NCI-H2196 treated with DMSO at 0.1 percent for 48 hours (cell line): ENCODE data around the gene HRH2.
"Not testable (repeated sequence)": the region's sequence is repeated elsewhere in the genome, so short reads cannot be mapped to it uniquely, and the experiment has no call there.

Experiments
- DNase-seq: peaks from one replicate; lab custom pipeline; 2025; ENCODE audit not compliant: unreplicated experiment; lab: John Stamatoyannopoulos, UW

Gene HRH2

DNA sequence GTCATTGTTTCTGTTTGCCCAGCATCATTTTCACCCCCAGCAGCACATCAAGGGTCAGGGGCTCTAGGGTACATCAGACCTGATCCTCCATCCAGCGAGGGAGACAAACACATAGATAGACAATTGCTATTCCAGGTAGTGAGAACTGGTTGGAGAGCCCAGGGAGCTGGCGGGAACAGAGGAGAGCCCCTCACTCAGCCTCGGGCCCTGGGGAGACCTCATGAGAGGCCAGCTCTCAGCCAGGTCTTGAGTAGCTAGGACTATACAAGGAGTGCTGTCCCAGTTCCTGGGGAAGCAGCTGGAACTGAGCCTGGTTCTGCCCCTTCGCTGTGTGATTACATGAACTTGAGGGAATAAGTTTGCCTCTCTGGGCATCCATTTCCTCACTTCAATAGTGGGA, 80.3 kb downstream of the HRH2 start:
- no peak for DNase-seq

DNA sequence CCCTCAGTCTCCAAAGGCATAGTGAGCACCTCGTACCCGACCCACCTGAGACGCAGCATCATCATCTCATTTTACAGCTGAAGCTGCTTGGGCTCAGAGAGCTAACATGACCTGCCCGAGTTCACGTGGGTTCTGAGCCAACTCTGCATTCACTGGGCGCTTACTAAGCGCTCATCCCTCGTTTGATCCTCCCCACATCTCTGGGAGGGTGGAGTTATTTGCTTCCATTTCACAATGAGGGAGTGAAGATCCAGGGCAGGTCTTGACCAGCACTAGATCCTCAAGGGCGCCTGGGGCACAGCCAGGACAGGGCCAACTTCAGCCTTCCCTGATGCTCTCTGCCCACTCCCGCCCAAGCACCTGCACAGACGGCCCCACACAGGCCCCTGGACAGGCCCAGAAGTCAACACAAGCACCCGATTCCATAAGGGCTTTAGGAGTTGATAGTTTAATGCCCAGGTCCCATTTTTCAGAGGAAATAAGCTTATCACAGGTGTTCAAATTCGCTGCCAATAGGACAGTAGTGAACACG, 80.8 kb downstream of the HRH2 start:
- DNase-seq = no peak

DNA sequence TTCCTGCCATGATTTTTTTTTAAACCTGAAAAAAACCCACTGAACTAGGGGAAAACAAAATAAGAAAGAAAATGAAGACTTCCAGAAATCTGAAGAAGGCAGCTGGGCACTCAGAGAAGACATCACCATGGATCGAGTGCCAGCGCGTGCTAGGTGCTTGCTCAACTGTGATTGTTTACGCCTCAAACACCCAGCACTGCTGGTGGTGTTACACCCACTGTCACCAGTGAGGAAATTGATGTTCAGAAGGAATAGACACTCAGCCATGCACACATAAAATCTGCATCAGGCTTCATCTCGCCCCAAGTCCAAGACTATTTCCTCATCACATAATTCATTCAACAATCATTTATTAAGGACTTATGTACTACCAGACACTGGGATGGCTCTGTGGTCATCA, 82.1 kb downstream of the HRH2 start:
- no peak for DNase-seq

DNA sequence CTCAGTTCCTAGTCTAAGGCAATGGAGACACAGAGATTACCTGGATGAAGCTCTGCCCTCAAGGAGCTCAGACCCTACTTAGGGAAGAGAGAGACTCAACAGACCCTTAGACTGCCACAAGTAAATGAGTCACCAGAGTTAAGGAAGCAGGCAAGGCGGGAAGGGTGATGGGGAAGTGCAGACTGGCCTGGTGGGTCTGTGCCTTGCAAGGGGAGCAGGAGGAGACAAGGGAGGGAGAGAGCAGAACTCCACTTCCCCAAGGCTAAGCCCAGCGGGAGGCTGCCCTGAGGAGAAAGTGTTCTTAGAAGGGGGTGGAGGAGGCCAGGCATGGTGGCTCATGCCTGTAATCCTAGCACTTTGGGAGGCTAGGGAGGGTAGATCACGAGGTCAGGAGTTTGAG, 83.7 kb downstream of the HRH2 start:
- no peak for DNase-seq

DNA sequence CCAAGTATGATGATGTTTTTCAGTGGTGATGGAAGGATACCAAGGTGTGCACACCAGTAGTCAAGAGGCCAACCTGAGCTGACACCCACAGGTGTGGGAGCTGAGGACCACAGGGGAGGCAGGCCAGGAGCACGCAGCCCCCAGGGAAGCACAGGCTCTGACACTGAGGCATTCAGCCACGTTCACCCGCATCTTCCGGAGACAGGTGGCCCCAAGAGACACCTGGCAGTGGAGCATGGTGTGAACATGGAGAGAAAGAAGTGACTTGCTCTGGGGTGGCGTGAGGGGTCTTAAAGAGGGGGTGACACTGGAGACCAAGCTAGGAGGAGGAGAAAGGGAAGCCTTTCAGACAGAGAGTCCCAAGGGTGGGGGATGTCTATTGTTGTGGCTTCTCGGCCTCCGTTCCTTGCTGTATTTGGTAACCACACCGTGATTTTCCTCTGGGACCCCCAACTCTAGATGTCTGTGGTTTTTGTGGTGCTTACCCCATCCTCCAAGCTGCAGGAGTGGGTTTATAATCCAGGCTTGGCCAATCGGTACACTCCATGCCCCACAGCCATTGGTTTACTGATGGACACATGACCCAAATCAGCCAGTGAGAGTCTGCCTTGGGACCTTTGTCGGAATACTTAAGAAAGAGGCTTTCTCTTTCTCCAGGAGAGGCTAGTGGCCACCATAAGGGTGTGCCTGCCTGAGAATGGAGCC, 84.6 kb downstream of the HRH2 start:
- no peak for DNase-seq

DNA sequence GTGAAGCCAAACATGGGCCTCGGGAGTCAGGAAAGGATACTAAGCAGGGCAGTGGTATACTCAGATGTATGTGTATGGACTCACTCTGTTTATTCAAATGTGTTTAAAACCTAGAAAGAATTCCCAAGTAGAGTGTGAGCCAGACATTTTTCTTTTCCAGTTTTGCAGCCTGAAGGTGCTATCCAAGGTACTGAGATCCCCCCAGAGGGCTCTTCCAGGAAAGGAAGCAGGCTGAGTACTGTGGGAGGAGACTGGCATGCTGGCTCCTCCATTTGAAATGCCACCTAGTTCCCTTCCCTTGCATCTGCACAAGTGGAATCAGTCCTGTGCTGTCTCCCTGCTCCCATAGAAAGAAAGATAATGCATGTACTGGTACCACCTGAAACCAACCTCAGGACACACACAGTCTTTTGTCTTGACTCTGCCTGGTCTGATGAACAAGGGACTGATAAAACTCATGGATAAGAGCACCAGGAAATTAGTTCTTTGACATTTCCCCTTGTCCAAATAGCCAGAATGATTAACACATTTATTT, 85.9 kb downstream of the HRH2 start:
- no peak for DNase-seq

DNA sequence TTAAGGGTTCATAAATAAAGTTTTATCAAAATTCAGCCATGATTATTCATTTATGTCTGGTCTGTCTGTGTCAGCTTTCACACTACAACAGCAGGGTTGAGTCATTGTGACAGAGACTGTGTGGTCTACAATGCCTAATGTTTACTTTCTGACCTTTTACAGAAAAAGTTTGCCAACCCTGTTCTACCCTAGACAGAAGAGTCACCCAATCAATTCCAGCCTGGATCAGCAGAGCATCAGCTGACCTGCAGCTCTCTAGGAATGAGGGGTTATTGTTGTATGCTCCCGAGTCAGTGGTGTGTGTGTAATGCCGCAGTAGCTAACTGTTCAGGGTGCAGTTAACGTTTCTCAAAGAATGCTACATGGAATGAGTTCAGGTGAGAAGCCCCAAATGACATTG, 87.3 kb downstream of the HRH2 start:
- DNase-seq = no peak

DNA sequence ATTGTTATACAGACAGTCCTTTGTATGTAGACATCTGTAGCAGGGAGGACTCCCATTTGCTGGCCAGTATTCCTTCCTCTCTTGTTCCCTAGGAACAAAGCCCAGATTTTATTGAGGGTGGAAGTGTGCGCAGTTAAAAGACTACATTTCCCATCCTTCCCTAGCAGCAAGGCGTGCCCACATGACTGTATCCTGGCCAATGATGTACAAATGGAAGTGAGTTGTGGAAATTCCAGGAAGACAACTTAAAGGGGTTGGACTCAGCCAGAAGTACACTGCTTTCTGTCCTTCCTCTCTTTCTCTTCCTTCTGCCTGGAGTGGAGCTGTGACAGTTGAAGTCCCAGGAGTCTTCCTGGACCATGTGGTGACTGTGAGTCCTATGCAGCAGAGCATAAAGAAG, 89.0 kb downstream of the HRH2 start:
- DNase-seq = no peak

DNA sequence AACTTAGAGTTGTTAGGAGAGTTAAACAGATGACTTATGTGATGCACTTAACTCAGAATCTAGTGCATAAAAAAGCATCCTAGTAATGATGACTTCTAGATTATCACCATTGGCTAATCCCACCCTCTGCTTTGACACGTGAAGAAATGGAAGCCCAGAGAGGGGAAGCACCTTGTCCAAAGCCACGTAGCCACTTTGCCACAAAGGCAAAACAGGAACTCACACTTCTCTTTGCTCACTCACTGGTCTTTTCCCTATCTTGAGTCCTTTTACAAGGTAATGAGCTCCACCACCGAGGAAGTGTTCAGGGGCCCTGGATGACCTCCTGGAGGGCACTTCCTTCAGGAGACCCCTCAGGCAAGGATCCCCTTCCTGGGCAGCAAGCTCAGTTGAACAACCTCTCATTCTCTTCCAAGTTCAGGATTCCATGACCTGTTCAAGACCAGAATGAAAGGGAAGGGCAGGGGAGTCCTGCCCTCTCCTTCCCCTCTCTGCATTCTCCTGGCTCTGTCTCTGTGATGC, 89.7 kb downstream of the HRH2 start:
- DNase-seq = no peak

DNA sequence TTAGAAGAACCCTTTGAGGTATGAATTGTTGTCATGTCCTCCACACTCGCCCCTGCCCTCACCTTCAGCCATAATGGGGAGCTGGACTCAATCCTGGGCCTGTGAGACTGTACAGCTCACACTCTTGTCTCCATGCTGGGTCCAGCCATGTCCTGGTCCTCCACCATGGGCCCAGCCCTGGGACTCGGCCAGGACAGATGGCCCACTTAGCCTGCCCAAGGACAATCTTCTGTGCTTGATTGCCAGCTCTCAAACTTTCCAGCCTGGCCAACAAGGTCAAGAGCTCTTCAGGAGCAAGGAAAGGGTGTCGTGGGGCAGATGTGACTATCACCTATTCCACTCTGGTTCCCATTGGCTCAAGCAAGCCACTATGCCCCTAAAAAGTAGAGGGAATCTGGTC, 90.8 kb downstream of the HRH2 start:
- no peak for DNase-seq

DNA sequence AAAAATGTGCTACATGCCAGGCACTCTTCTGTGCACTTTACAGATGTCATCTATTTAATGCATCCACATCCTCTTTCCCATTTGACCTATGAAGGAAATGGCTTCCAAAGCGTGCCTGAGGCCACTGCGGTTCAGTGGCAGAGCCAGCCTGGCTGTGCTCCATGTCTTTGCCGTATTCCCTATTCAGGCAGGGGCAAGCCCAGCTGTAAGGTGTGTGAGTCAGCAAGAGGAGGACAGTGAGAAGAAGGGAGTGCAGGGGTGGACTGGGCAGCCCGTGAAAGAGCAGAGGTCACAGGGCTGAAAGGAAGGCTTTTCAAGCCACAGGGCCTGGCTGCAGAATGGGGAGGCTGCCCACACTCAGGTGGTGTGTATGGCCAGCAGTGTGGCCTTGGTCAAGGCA, 91.7 kb downstream of the HRH2 start:
- no peak for DNase-seq

DNA sequence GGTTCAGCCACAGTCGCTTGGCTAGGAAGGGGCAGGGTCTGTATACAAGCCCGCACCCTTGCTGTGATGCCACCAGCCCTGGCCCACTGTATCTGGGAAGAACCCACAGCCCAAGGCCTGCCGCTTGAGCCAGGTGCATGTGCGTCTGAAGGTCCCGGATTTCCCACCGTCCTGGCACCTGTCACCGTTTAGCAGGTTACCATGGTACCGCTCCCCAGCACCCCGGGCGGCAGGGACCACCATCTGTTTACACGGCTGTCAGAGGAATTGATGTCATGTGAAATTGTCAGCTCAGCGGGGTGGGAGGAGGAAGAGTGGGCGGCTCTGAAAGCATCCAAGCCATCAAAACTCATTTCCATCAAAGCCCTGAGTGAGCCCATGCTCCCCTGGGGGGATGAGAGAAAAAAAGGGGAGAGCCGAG, 92.7 kb downstream of the HRH2 start:
- DNase-seq = no peak

DNA sequence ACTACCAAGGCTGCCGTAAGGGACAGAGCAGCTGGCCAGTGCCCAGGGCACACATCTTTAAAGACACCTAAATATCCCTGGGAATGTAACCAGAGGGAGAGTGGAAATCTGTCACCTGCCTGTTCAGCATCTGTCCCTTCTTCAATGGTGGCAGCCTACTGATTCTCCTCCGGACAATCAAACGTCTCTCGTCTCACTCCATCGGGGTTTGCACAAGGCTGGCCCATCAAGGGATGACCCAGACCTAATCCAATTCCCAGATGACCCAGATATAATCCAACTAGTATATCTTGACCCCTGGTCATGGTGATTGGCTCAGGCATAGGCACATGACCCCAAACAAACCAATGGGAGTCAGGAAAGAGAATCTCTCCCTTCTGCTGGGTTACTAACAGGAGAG, 93.5 kb downstream of the HRH2 start:
- no peak for DNase-seq

DNA sequence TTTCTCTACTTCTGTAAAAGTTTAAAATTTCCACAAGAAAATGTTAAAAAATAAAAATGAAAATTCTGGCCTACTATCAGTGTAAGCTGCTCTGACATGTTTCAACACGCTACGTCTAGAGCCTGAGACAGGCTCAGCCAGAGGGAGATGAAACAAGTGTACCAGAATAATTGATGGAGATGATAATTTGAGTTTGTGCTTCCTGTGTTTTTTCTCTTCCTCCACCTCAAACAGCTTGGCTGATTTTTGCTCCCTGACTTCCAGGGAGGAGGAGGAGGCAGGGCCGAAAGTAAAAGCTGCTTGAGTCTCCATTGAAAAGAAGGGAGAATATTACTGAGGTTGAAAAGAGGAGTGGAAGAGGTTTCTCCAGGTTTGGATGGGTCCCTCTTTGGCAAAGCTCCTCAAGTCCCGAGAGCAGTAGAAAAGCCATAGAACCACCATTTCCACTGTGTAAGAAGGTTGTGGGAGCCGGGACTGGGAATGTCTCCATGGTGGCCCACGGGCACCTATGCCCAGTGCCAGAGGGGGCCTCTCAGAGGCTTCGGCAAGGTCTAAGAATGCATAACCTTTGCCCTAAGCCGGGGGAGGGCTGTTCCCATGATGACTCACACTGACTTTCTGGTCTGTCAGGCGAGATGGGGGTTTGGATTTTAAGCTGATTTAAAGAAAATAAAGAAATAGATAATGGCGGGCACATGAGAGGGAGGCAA, 95.1 kb downstream of the HRH2 start:
- DNase-seq = no peak

DNA sequence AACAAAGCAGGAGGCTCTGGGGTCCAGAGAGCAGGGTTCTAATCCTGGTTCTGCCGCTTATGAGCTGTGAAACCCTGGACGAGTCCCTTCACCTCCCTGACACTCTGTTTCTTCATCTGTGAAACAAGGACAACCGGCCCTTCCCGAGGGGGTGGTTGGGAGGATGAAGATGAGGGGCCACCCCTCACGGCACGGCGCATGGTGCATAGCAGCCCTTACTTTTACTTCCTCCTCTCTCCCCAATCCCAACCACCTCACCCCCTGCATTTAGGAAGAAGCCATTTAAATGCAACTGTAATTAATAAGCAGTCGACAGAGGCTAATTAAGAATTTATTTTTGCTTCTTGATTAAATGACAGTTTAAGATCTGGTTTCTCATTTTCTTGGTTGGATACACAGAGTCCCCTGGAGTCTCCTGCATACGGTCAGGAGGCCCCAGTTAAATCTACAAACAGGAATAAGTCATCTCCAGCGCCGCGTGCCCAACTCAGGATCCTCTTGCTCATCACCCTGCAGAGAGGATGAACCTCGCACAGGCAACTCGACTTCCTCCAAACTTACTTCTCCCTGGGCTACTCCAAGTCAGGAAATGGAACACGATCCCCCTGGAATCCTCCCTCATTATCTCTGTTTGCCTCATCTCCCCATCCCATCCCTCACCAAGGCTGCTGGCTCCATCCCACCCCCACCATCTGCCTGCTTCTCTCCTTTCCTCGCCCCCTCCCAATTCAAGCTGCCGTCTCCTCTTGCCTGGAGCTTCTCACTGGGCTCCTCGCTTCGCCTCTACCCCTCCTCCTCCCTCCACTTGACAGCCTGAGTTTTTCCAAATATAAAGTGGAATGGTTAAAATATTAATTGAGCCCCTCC, 95.9 kb downstream of the HRH2 start:
- no peak for DNase-seq

DNA sequence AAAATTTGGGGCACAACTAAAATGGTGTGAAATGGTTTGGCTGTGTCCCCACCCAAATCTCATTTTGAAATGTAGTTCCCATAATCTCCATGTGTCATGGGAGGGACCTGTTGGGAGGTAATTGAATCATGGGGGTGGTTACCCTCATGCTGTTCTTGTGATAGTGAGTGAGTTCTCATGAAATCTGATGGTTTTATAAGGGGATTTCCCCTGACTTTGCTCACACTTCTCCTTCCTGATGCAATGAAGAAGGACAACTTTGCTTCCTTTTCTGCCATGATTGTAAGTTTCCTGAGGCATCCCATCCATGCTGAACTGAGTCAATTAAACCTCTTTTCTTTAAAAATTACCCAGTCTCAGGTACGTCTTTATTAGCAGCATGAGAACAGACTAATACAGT, 102.1 kb downstream of the HRH2 start:
- DNase-seq = not testable (repeated sequence)
